Vagina (tissue), 2 donors: ENCODE measurements around the gene C16orf74.

Source experiments
- CTCF ChIP-seq, 3 experiments: fragments of 450-650 bp in 2 of 3; fragments of 200-600 bp in 1 of 3; sonication (generic) in 1 of 3; IDR thresholded peaks; one replicate each; pipeline ENCODE4 v1.5.1; 2017 to 2019; ENCODE audit warnings: antibody characterized with exemption in 3 of 3, mild to moderate bottlenecking in 2 of 3, moderate library complexity in 2 of 3
- POLR2A ChIP-seq, 2 donors: fragments of 450-650 bp; IDR thresholded peaks; one replicate each; pipeline ENCODE4 v1.6.1; 2017; ENCODE audit warnings: antibody characterized with exemption in 2 of 2, mild to moderate bottlenecking in 2 of 2, moderate library complexity in 2 of 2
- POLR2AphosphoS5 ChIP-seq, 2 donors: sonication (generic); formaldehyde crosslinking; IDR thresholded peaks; one replicate each; pipeline ENCODE4 v1.9.0; 2017; ENCODE audit warnings: antibody characterized with exemption in 2 of 2, mild to moderate bottlenecking in 2 of 2, low read depth in 1 of 2; ENCODE audit not compliant: insufficient read depth in 1 of 2

- TF ChIP-seq POLR2AphosphoS5 (IDR thresholded peaks at IDR 0.05; ENCODE audit: insufficient read depth in 1 of 2, low read depth in 1 of 2), result no peak
- TF ChIP-seq CTCF (IDR thresholded peaks at IDR 0.05), result no peak
- TF ChIP-seq POLR2A (IDR thresholded peaks at IDR 0.05), result no peak
Observed at GRCh38 chr16:85687651-85688471, 63.0 kb downstream of the C16orf74 start.
